SIG-M5 (cell line): Measurements from ENCODE around the gene MIS18A.
A peak's percentile ranks its signal among the peaks of the same experiment; 100 is the strongest.
"Not testable (repeated sequence)": the region's sequence is repeated elsewhere in the genome, so short reads cannot be mapped to it uniquely, and the experiment has no call there.

Experiments used
- DNase-seq: peaks from one replicate; lab custom pipeline; 2025; lab: John Stamatoyannopoulos, UW

Gene MIS18A

GRCh38 chr21:32278518-32279376 is at the start of gene MIS18A:
TSS of gene MIS18A (minus strand) at chr21:32279049. CDS start at chr21:32279014, 35 bp downstream.
- peak; percentile 39 for DNase-seq

- DNase-seq = no peak
Observed at GRCh38 chr21:32328595-32328994, 49.7 kb upstream of the MIS18A start.

- no peak for DNase-seq
Observed at GRCh38 chr21:32325706-32326105, 46.9 kb upstream of the MIS18A start.

- no peak for DNase-seq
Observed at GRCh38 chr21:32322676-32323075, 43.8 kb upstream of the MIS18A start.

- DNase-seq = no peak
Observed at GRCh38 chr21:32322103-32322502, 43.3 kb upstream of the MIS18A start.

GRCh38 chr21:32321480-32321879 is 42.6 kb upstream of the MIS18A start:
- no peak for DNase-seq

GRCh38 chr21:32320726-32321125 is 41.9 kb upstream of the MIS18A start:
- no peak for DNase-seq

- no peak for DNase-seq
Observed at GRCh38 chr21:32320059-32320458, 41.2 kb upstream of the MIS18A start.

- DNase-seq = no peak
Observed at GRCh38 chr21:32319012-32319411, 40.2 kb upstream of the MIS18A start.

GRCh38 chr21:32317726-32318125 is 38.9 kb upstream of the MIS18A start:
- DNase-seq = no peak

- DNase-seq = no peak
Observed at GRCh38 chr21:32316361-32317215, 37.7 kb upstream of the MIS18A start.

- no peak for DNase-seq
Observed at GRCh38 chr21:32315511-32316281, 36.8 kb upstream of the MIS18A start.

GRCh38 chr21:32314806-32315205 is 36.0 kb upstream of the MIS18A start:
- no peak for DNase-seq

GRCh38 chr21:32312976-32313375 is 34.1 kb upstream of the MIS18A start:
- no peak for DNase-seq

GRCh38 chr21:32312326-32312725 is 33.5 kb upstream of the MIS18A start:
- DNase-seq = no peak

- DNase-seq = no peak
Observed at GRCh38 chr21:32311621-32312020, 32.8 kb upstream of the MIS18A start.

GRCh38 chr21:32310976-32311375 is 32.1 kb upstream of the MIS18A start:
- DNase-seq = not testable (repeated sequence)

- DNase-seq = no peak
Observed at GRCh38 chr21:32309906-32310460, 31.1 kb upstream of the MIS18A start.

- no peak for DNase-seq
Observed at GRCh38 chr21:32308696-32309095, 29.8 kb upstream of the MIS18A start.

- DNase-seq = no peak
Observed at GRCh38 chr21:32307706-32308105, 28.9 kb upstream of the MIS18A start.

GRCh38 chr21:32306021-32306780 is 27.4 kb upstream of the MIS18A start:
- no peak for DNase-seq
